ENCODE measurements around the gene ICE1.
"Not testable (repeated sequence)": the region's sequence is repeated elsewhere in the genome, so short reads cannot be mapped to it uniquely, and the experiment has no call there.

Gene ICE1

GRCh38 chr5:5494489-5495402 lies 72.3 kb downstream of the ICE1 start:
- no peak for DNase-seq

DNA sequence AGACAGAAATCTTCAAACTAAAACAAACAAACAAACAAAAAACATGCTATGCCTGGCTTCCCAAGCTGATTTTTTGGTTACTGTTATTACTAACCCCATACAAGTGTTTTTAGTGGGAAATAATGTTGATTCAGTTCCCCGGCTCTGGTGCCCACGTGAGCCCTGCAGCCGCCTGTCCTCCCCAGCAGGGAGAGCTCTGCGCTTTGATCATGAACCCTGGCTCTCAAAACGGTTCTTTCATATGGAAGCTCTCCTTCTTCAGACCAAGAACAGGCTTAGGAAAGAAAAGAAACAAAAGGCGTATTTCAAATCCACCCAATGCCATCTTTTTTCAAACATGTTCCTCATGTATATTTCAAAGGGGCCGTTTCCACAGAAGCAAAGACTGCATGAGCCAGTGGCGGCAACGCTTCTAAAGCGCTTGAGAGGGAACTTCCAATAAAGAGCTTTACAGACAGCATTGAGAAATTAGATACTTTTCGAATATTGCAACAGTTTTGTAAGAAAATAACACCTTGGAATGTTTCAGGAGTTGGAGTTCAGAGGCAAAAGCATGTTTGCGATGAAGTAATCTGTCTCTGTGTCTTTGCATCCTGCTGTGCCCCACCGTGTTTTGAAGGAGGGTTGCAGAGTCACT lies 74.8 kb downstream of the ICE1 start:
- DNase-seq: peak; percentile 48

DNA sequence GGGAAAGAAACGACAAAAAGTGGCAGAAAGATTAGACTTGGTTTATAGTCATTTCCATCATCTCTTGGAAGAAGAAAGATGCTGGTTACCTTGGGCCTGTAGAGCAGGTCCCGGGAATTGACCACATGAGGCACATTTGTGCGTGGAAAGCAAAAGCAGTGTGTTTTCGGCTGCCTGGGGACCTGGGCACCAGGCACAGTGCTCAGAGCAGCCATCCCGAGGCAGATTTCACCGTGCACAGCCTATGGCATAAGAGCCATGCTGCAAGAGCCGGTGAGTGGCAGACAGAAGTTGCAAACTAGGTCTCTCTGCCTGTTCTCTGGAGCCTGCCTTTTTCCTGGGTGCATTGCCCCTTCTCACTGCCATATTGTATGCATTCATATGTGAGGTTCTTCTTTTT lies 77.0 kb downstream of the ICE1 start:
- DNase-seq: no peak

GRCh38 chr5:5504325-5504724 lies 81.8 kb downstream of the ICE1 start:
- DNase-seq: no peak

- DNase-seq: no peak
Measured at GRCh38 chr5:5505815-5506214, 83.3 kb downstream of the ICE1 start.

GRCh38 chr5:5508391-5508790 lies 85.9 kb downstream of the ICE1 start:
- DNase-seq: no peak

- DNase-seq: no peak
Measured at GRCh38 chr5:5511904-5512416, 89.5 kb downstream of the ICE1 start.

- DNase-seq: no peak
Measured at GRCh38 chr5:5512543-5512942, 90.1 kb downstream of the ICE1 start.

GRCh38 chr5:5520622-5521021 lies 98.1 kb downstream of the ICE1 start:
- not testable (repeated sequence) for DNase-seq

- no peak for DNase-seq
Measured at GRCh38 chr5:5521029-5521428, 98.6 kb downstream of the ICE1 start.

DNA sequence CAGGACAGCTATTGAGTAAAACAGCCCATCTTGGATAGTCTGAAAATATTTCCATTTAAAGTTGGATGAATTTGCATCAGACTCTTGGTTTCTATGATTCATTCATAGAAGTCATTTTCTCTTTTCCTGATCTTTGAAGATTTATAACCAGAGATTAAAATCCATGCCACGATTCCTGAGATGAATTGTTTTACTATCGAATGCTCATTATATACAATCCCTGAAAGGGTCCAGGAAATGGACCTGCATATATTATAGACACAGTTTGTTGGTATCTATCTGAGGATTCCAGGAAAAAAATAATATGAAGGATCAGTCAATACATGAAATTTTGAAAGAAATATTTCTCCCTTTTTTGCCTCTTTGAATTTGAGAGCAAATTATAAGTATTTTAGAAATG lies 99.0 kb downstream of the ICE1 start:
- no peak for DNase-seq

DNA sequence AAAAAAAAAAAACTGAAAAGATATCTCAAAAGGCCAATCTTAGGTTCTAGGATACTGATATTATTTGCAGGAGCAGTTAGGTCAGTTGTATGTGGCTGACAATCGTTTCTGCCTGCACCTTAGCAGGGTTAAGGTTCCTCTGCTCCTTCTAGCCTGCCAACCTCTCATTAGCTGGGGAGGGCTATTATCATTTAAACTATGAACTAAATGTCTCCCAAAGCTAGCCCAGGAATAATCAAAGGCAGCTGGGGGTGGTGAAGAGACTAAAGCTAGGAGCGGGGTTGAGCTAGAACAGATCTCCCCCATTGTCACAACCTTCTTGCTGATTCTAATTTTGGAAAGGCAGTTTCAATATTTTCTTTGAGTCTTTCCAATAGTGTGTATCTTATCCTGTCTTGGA lies 99.9 kb downstream of the ICE1 start:
- no peak for DNase-seq

DNA sequence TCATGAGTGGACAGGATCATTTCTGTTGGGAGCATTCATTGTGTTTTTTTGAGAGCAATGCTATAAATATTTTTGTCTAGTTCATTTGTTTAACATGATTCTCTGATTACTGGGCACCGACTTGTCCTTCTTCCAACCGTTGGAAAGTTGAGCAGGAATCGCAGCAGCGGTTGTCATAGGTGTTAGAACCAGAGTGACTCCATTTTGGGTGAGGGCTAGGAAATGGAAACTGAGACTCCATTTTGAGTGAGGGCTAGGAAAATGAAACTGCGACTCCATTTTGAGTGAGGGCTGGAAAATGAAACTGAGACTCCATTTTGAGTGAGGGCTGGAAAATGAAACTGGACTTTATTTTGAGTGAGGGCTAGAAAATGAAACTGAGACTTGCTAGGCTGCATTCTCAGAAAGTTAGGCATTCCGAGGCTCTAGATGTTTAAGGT lies 100.6 kb downstream of the ICE1 start:
- no peak for DNase-seq

DNA sequence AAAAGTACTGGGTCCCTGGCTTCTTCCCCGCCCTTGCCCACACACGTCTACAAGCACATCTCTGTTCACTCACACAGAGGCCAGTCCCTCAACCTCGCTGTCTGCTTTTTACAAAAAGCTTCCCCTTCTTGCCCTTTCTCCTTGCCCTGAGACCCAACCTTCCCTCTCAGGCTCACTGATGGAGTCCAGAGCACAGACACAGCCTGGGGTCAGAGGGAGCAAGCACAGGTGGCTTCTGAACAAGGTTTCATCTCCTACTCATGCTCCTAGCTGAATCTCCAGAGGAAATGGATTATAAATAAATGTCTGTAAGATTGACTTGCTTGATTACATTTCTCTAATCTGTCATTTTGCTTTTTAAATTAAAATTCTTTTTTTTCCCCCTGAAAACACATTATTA lies 101.8 kb downstream of the ICE1 start:
- DNase-seq: no peak

GRCh38 chr5:5531371-5531770 lies 108.9 kb downstream of the ICE1 start:
- no peak for DNase-seq

- no peak for DNase-seq
Measured at GRCh38 chr5:5532306-5533076, 110.0 kb downstream of the ICE1 start.

GRCh38 chr5:5533927-5534326 lies 111.5 kb downstream of the ICE1 start:
- DNase-seq: no peak

- DNase-seq: no peak
Measured at GRCh38 chr5:5534333-5534732, 111.9 kb downstream of the ICE1 start.

DNA sequence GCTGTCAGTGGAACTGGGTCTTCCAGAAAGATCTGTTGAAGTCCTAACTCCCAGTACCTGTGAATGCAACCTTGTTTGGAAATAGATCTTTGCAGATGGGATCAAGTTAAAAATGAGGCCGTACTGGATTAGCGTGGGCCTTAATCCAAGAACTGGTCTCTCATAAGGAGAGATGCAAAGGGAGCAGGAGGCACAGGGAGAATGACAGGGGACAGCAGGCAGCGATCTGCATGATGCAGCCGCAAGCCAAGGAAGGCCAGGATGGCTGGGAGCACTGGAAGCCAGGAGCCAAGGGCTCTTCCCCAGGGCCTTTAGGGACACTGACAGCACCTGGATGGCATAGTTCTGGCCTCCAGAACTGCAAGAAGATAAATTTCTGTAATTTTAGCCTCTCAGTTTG lies 114.4 kb downstream of the ICE1 start:
- no peak for DNase-seq

- DNase-seq: no peak
Measured at GRCh38 chr5:5537426-5537825, 114.9 kb downstream of the ICE1 start.

DNA sequence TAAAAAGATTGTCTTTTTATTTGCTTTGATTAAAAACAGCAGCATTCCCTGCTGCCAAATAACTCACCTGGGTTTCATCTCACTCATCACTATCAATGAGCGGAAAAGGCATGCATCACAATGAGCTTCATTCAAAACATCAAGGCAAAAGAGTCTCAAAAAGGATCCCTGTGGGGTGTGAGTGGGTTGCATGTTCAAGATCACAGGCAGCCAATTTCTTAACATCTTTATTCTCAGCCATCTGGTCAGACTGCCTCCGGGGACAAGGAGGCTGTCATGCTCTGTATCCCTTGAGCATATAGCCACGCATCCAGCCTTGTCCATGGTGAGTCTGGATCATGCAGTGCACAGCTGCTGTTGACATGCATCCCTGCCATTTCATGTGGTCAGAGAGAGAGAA lies 117.1 kb downstream of the ICE1 start:
- DNase-seq: no peak

All from NCI-H1105 (cell line).